GM21723 (cell line): ENCODE data around the gene JAG1.

Source experiments
- ATAC-seq: cut with Tn5 transposase; IDR thresholded peaks from one replicate; pipeline ENCODE4 v1.9.1; 2021; ENCODE audit warnings: mild to moderate bottlenecking, moderate library complexity; ENCODE audit not compliant: unreplicated experiment

JAG1 gene

DNA sequence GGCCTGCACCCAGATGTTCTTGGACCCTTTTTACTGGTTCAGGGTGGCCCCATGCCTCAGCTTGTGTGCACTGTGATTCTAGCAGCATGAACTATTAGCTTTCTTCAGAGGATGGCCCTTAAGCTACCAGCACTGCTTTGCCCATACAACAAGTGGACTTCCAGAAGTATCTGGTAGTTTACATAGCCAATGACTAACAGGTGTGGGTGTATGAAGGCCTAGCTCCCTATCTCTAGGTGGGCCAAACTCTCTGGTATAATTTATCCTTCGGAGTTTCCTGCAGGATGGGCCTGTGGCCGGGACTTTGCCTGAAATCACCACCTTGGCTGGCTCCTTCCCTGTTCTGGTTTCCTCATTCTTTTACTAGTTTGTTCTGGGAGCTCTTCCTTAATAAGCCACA lies 26.1 kb upstream of the JAG1 start:
- ATAC-seq, result no peak

DNA sequence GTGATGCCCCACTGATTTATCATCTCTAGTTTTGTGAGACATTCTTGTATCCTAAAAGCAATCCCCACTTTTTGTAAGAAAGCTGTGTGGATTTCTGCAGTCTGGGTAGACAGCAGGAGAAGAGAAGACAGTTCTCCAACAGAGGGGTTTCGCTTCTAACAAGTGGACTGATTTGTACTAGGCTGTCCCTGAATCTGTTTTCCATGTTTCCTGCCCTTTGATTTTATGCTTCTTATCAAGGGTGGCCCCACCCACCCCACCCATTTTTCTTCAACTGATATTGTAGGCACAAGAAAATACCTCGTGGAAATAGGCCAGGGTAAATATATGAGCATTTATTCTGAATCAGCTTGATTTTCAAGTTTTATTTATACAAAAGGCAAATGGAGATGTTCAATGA lies 25.7 kb upstream of the JAG1 start:
- no peak for ATAC-seq

DNA sequence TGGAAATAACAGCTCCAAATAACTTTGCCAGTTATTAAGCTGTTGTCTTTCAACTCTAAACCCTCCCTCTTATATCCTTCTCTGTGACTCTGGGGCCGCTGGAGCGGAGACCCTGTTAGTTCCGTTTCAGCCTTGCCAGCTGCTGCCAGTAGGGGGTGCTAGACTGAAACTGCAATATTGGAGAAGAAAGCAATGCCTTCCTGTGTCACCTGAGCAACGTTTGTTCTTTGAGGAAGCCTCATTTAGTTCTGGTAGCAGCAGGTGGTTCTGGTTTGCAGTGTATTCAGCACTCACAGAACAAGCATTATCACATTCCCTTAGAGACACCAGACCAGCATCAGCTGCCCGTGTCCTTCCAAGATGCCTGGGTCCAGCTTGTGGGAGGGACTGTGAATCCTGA lies 22.9 kb upstream of the JAG1 start:
- no peak for ATAC-seq

DNA sequence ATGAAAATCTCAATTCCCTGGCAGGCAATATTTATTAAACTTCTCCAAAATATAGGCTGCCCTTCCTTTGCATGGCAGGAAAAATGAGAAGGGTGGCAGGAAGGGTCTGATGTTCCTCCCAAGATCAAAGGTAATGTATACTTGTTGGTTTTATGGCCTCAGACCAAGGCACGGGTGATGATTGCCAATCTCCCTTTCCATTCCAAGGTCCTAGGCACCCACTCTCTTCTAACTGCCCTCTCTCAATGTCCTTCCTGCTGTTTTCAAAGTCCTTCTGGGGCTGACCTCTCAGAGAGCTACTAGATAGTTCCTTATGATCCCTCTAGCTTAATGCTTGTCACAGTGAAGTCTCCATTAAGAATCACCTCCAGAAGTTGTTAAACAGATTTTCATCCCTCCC lies 15.6 kb upstream of the JAG1 start:
- no peak for ATAC-seq

DNA sequence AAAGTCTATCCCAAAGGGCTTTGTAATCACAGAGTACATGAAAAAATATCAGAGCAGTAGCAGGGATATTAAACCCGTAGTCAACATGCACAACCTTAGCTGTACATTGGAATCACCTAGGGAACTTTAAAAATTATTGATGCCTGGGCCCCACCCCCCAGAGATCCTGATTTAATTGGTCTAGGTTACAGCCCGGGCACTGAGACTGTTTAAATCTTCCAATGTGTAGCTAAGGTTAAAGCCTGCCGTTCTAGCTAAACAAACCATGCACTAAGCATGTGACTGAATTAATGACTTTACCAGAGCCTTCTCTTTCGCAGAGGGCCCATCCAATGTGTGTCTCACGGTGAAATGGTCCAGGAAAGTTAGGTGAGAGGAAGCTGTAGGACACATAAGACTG lies 14.1 kb upstream of the JAG1 start:
- ATAC-seq, result no peak

DNA sequence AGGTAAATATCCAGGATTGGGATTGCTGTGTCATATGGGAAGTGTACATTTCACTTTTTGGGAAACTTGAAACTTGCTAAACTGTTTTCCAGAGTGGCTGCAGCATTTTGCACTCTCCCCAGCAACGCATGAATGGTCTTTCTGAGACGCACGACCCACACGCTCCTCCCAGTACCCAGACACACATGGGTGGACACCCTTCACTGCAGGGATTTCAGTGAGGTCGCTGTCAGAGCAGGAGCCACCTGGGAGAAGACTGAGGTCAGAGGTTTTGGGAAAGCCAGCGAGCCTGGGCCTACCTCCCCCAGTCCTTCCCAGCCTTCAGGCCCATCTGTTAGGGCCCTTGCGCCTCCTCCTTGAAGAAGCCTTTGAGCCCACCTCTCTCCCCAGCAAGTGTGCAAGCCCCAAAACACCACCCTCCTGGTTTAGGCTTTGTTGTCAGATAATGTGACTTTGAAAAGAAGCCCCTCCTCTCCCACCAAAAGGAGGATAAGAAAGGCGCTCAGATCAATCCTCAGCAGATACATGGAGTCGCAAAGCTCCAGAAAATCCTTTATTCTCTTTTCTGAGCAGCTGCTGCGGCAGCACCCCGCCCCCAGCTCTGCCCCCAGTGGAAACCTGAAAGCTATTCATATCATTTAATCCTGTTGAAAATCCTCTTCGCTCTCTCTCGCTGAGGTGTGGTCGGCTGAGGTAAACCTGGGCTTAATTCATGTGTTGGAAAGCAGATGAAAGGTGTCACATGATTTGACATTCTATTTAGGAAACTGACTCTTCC lies 12.7 kb upstream of the JAG1 start:
- ATAC-seq, result no peak

DNA sequence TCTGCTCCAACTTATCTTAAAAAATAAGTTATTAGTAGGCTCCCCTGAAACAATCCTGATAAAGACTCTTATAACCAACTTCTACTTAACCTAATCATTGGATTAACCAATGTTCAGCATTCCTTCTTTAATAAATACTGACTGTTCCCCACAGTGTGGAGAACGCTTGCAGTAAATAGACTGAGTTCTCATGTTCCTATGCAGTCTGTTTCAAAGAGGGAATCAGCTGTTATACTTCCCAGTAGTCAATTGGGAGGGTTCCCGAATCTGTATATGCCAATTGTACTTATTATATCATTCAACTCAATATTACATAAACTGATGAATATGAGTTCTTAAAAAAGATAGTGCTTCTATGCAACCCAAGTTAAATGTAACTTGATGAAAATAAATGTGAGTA lies 9.7 kb upstream of the JAG1 start:
- no peak for ATAC-seq

DNA sequence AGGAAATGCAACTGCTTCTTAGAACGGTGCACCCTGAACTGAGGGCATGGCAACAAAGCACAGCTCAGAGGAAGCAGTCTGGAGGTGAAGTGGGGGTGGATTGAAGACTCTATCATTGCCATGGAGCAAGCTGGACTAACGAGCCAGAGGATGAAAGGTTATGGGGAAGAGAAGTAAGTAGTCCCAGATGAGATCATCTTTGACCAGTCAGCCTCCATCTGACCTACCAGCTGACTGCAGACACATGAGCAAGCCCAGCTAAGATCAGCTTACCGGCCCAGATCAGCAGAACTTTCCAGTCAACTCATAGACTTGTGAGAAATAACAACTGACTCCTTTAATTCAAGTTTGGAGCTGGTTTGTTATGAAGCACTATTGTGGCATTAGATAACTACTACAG lies 9.1 kb upstream of the JAG1 start:
- no peak for ATAC-seq

DNA sequence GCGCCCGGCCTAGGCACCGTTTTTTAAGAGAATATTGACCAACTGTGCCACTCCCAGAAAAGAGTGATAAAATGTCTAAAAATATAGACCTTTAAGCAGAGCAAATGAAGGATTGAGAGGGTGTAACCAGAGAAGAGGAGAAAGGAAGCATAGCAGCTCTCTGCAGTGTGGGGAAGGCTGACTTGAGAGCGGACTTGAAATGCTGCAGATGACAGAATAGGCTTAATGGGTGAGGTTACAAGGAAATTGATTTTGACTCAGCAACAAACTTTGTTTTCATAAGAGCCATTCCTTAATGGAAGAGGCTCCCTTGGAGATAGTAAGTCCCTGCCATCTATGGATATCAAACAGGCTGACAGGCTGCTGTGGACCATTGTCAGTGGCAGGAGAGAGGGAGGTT lies 7.7 kb upstream of the JAG1 start:
- ATAC-seq, result no peak

DNA sequence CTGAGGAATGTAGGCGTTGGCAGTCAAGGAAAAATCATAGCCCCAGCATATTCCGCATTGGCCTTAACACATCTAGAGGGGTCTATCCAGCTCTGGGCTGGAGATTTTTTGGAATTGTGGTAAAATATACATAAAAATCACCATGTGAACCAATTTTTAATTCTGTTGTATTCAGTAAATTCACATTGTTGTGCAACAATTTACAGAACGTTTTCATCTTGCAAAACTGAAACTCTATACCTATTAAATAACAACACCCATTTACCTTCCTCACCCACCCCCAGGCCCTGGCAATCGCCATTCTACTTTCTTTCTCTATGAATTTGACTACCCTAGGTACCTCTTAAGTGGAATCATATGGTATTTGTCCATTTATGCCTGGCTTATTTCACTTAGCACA lies 6.8 kb upstream of the JAG1 start:
- ATAC-seq, result no peak

DNA sequence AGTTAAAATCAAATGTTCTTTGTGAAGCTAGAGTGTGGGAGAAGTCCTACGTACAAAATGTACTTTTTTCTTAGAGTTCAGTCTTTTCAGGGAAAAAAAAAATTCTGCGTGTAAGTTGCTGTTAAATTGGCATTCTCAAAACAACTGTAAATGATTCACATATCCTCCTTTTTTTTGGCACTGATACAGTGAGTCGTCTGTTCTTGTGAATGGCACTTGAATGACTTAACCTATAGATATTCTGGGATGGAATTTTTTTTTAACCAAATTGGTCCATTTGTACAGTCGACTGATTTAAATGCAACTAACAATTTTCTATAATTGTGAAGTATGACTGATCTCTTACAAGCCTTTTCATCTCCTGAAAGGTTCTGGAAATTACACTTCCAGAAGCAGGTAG lies 5.5 kb upstream of the JAG1 start:
- ATAC-seq, result no peak

DNA sequence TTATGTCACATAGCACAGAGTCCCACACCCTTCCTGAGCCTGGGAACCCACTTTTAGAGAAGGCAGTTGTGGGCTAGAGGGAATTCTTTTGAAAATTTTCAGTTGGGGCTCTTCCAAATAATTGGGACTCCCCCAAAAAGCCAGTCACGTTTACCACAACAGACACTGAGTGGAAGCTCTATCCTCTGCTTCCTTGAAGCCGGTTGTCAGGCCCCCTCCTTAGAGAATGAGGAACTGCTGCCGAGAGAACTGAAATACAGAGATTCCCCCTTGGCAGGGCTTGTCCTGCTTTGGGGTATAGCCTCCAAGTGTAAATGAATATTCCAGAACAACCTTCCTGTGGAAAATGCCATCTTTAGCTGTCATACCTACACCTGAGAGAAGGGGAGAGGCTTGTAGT lies 2.7 kb upstream of the JAG1 start:
- no peak for ATAC-seq

DNA sequence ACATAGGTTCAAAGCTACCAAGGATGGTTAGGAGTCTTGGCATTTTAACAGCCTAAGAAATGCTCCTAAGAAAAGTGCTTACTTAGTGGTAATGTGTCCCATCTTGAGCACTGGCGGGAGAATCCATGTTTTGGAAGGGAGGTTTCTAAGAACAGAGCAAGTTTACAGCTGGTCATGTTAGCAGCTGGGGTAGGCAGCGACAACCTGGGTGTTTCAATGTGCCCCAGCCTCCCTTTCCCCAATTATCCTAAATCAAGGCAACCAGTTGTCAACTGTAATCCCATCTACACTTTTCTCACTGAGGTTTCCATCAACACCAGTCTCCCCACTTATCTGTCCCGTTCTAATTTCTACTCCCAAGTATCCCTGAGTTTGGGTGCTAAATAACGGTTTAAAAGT lies 1.6 kb upstream of the JAG1 start:
- no peak for ATAC-seq

DNA sequence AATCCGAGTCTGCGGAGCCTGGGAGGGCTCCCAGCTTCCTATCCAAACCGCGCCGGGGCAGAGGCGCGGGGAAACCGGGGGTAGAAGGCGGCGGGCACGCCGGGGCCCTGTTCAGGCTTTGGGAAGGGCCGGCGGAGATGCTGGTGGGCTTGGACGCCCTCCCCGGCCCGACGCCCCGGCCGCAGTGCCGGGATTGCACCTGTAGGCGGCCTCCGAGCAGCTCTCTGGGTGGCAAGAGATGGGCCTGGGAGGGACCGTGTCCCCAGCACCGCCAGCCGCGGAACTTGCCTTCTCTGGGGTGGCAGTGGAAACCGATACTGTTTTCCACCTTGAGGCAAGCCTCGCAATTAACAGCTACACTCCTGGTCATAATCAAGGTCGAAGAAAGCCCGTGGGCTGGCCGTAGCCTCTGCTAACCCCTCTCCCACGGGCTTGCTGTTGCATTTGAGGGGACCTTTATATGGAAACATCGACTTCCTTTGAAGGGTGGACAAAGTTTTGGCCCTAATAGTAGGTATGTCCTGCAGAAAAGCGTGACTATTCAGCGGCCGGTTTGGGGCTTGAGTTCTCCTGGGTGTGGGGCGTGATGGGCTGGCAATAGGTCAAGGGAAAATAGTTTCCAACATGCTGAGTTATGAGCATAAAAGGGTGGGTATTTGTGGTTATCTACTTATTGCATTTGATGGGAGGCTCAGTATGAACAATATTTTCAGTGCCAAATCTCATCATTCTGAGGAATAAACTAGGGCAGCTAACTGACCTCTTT lies 1.1 kb upstream of the JAG1 start:
- ATAC-seq, result peak; percentile 41

DNA sequence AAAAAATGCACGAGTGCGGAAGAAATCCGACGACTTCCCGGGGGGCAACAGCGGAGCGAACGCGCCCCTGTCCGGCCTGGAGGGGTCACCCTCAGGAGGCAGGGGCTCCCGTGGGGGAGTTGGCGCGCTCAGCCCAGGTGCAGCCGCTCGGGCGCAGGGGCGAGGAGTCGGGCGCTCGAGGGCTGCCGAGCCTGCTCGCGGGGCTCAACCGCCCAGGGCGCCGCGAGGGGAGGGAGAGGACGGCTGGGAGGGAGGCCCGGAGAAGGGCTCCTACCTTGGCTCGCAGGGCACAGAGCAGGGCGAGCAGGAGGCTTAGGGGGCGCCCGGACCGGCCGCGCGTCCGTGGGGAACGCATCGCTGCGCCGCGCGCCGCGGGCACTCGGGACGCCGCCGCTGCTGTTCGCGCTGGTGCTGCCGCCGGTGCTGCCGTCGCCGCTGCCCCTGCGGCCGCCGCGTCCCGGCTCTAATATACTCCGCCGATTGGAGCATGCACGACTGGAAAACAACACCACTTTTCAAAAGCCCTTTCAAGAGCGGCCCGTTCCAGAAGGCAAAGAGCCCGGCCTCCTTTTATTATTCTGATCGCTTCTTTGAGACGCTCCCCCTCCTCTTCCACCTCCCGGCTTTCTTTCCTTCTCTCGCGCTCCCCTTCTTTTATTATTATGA lies 490 bp downstream of the JAG1 start:
- ATAC-seq, result no peak

DNA sequence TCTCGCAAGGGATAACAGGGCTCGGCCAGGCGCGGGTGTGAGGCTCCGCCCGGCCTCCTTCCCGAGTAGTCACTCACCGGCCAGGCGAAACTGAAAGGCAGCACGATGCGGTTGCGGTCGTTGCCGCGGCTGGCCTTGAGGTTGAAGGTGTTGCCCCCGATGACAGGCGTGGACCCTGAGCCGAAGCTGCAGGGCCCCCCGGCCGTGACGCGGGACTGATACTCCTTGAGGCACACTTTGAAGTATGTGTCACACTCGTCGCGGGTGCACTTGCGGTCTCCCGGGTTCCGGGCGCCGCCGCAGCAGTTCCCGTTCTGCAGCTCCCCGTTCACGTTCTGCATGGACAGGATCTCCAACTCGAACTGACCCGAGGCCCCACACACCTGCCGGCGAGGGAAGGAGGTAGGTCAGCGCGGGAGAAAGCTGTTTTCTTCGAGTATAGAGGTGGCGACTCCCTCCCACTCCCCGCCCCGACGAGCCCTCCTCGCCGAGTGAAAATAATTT lies 1.1 kb downstream of the JAG1 start:
- ATAC-seq, result no peak

DNA sequence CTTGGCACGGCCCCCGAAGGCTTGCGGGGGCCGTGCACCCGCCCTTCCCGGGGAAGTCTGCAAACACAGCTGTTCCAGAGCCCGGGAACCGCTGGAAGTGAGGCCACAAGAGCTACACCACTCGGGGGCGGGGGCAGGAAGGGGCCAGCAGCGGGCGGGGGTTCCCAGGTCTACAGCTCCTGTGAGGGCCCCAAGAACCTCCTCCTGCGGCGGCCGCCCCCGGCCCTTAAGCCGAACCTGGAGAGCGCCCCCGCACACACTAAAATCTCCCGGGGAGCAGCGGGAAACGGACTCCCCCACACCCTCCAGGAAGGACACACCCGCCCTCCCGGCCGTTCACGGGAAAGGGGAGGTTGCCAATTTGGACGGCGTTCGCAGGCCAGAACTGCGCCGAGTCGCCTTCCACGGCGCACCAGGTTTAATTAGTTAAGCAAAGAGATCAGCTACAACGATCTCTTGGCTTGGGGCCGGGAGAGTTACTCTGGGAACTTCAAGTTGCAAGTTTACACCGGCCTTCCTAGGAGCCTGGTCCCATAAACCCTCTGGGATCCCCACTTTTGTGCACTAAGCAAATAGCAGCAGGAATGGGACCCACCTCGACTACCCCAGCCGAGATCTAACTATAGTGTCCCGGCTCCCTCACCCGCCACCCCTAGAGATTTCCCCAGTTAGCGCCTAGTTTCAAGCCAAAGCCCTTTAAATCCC lies 1.7 kb downstream of the JAG1 start:
- ATAC-seq, result no peak

DNA sequence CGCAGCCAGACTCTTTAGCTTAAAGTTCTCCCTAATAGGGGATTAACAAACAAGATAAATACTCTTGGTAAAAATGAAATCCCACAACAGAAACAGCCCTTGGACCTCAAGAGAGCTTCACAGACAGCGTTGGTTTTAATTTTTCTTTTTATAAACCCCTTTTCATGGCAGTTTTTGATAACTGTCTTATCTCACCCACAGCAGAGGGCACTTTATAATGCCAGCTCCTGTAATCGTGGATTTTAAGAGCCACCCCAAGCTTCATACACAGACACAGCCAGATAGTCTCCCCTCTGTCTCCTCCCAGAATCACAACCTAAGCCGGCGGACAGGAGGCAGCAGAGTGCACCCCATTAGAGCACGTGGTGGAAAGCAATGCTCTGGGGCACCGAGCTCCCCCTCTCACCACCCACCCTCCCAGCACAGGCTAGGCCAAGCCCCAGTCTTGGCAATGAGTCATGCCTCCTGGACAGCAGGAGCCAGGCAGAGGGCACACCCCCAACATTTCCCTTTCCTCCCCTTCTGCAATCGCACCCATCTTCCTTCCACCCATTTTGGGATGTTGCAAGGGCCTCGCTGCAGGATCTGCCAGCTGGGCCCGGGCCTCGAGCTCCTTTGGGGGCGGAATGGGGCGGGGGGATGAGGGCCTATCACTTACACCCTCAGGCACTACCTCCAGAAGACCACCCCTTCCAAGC lies 2.4 kb downstream of the JAG1 start:
- peak; percentile 33 for ATAC-seq

DNA sequence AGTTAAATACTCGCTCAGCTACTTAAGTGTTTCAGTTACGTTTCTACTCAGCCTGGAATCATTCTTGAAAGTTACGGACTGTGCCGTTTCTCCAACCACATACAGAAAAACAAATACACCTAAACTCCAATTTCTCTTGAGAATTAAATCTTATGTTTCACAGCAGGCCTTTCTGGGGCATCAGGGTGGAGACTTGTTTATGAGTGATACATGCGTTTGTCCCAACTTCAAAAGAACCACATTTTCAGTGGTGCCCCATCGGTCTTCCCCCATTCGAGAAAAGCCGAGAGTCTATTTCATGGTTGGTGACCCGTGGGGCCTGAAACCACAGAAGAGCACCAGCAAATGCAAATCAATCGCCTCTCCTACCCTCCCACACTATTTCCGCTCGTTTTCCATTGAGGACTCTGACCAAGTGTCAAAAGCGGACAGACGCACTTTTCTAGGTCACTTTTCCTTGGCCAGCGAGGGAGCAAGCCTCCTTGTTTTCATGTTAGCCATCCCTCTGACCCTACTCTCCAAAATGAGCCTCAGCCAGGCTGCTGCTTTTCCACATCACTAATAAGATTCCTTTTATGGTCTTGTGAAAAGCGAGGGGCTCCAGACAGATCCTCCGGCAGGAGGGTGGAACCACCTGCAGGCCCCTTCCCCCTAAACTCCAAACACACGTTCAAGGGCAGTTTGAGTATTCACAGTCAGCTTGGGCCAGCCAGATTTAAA lies 3.1 kb downstream of the JAG1 start:
- peak; percentile 27 for ATAC-seq

DNA sequence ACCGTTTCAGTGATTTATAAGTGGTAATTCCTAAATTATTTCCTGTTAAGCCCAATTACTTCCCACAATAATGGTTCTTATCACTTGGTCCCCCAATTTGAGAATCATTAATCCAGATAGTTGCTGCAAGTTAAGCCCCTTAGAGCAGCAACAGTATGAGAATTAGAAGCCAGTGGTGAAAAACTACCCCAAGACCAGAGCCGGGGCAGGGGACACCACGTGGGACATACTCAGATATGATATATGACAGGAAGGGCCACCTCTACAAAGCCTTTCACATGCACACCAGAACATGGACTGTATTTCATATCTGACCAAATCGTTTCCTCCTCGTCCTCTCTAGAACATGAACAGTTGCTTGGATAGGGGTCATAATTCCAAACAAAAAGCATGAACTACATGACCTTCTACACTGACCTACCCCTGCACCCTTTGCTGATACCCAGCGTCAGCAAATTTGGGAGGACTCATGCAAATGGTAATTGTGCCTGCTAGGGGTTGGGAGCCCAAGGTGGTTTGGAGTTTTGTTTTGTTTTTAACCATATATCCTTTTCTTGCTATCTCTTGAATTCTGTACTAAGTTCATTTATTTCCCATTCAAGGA lies 3.9 kb downstream of the JAG1 start:
- ATAC-seq, result no peak
